ENCODE data around the gene SMAGP.
"Not testable (repeated sequence)": the region's sequence is repeated elsewhere in the genome, so short reads cannot be mapped to it uniquely, and the experiment has no call there.

The SMAGP gene

GRCh38 chr12:51222461-51222860, 47.8 kb downstream of the SMAGP start:
- no peak for TF ChIP-seq CTCF (IDR thresholded peaks at IDR 0.05; ENCODE audit: low read depth, low read length, missing control alignments)
- DNase-seq (ENCODE audit: low read depth): no peak
- H3K4me3 ChIP-seq (ENCODE audit: low read depth, low read length): no peak overlapping the region

- not testable (repeated sequence) for DNase-seq (ENCODE audit: low read depth); H3K4me3 ChIP-seq (ENCODE audit: low read depth, low read length)
Observed at GRCh38 chr12:51219857-51220256, 50.4 kb downstream of the SMAGP start.

GRCh38 chr12:51219322-51219721, 50.9 kb downstream of the SMAGP start:
- no peak overlapping the region; the same call in 1 of the 2 replicates for H3K4me3 ChIP-seq (ENCODE audit: low read depth, low read length)
- DNase-seq (ENCODE audit: low read depth): no peak
- TF ChIP-seq CTCF (IDR thresholded peaks at IDR 0.05; ENCODE audit: low read depth, low read length, missing control alignments): no peak

GRCh38 chr12:51218607-51219161, 51.5 kb downstream of the SMAGP start:
- H3K4me3 ChIP-seq (ENCODE audit: low read depth, low read length): peak overlapping the region; percentile 72
- peak; percentile 5 for DNase-seq (ENCODE audit: low read depth)
- TF ChIP-seq CTCF (IDR thresholded peaks at IDR 0.05; ENCODE audit: low read depth, low read length, missing control alignments): no peak

GRCh38 chr12:51217968-51218606, 52.1 kb downstream of the SMAGP start, which contains the start of gene POU6F1:
POU6F1 (minus strand) TSS chr12:51218062; CDS start chr12:51206836, 11,226 bp downstream.
- peak; percentile 22 for DNase-seq (ENCODE audit: low read depth)
- H3K4me3 ChIP-seq (ENCODE audit: low read depth, low read length): peak within 1 kb of the TSS; percentile 72
- TF ChIP-seq CTCF (IDR thresholded peaks at IDR 0.05; ENCODE audit: low read depth, low read length, missing control alignments): peak; percentile 66

- DNase-seq (ENCODE audit: low read depth): peak; percentile 5
- peak; percentile 38 for TF ChIP-seq CTCF (IDR thresholded peaks at IDR 0.05; ENCODE audit: low read depth, low read length, missing control alignments)
- H3K4me3 ChIP-seq (ENCODE audit: low read depth, low read length): peak overlapping the region; percentile 72
Observed at GRCh38 chr12:51217133-51217967, 52.9 kb downstream of the SMAGP start.

GRCh38 chr12:51216642-51217041, 53.6 kb downstream of the SMAGP start:
- DNase-seq (ENCODE audit: low read depth): no peak
- no peak for TF ChIP-seq CTCF (IDR thresholded peaks at IDR 0.05; ENCODE audit: low read depth, low read length, missing control alignments)
- H3K4me3 ChIP-seq (ENCODE audit: low read depth, low read length): peak overlapping the region; percentile 72; the same call in 1 of the 2 replicates

Data from GM12864 (cell line).